HK-2 (cell line): Measurements from ENCODE around the gene ANXA3.
"Not testable (repeated sequence)": the region's sequence is repeated elsewhere in the genome, so short reads cannot be mapped to it uniquely, and the experiment has no call there.

Source experiments
- DNase-seq: peaks from one replicate; pipeline ENCODE4 v3.0.0-alpha.2; 2018; ENCODE audit not compliant: unreplicated experiment

ANXA3 gene, protein sequence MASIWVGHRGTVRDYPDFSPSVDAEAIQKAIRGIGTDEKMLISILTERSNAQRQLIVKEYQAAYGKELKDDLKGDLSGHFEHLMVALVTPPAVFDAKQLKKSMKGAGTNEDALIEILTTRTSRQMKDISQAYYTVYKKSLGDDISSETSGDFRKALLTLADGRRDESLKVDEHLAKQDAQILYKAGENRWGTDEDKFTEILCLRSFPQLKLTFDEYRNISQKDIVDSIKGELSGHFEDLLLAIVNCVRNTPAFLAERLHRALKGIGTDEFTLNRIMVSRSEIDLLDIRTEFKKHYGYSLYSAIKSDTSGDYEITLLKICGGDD

DNA sequence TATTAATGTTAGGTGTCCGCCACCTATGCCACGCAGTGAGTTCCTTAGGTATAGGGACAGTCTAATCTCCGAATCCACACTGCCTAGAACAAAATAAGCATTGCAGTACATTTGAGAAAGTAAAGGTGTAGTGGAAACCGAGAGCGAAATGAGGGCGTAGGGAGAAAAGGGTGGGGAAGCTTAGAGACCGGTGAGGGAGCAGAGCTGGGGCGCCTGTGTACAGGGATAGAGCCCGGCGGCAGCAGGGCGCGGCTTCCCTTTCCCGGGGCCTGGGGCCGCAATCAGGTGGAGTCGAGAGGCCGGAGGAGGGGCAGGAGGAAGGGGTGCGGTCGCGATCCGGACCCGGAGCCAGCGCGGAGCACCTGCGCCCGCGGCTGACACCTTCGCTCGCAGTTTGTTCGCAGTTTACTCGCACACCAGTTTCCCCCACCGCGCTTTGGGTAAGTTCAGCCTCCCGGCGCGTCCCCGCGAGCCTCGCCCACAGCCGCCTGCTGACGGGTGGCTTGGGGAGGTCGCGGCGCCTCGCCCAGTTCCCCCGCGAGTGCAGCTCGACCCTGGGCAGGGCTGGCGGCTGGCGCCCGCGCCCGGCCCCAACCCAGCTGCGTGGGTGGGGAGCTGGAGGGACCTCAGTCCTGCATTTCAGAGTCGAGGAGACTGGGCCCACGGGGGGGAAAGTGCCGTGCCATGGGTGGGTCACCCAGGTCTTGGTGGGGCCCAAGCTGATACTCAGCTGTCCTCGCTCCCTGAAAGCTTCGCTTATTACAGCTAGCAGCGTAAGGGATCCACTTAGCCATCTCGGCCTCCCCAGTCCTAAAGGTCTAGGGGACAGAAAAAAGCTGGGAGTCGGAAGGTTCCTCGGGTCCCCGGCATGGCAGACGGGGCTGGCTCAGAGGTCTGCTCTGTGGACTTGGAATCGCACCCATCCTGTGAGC is at the start of gene ANXA3:
ANXA3 (plus strand) TSS at position 351 of the 932 bp plus-strand sequence. CDS start 2,704 bp downstream, outside the sequence.
- peak; percentile 72 for DNase-seq

DNA sequence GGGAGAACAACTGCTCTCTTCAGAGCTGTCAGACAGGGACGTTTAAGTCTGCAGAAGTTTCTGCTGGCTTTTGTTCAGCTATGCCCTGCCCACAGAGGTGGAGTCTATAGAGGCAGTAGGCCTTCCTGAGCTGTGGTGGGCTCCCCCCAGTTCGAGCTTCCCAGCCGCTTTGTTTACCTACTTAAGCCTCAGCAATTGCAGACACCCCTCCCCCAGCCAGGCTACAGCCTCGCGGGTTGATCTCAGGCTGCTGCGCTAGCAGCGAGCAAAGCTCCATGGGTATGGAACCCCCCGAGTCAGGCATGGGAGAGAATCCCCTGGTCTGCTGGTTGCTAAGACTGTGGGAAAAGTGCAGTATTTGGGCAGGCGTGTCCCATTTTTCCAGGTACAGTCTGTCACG is 45.3 kb upstream of the ANXA3 start:
- not testable (repeated sequence) for DNase-seq

DNA sequence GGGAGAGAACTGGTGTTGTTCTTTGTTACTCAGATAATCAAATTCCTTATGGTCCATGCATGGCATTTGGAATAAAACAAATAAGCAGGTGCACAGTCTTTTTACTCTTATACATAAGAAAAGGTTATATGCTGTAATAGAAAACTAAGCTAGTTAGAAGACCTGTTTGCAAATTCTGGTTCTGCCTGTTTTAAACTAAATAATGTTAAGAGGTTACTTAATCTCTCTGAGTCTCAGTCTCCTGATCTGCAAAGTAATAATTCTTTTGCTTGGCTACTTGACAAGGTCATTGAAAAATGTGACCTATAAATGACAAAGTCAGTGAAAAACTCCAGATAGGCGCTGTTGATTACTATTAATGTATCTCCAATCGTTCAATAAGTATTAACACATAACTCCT is 42.5 kb upstream of the ANXA3 start:
- DNase-seq: no peak

DNA sequence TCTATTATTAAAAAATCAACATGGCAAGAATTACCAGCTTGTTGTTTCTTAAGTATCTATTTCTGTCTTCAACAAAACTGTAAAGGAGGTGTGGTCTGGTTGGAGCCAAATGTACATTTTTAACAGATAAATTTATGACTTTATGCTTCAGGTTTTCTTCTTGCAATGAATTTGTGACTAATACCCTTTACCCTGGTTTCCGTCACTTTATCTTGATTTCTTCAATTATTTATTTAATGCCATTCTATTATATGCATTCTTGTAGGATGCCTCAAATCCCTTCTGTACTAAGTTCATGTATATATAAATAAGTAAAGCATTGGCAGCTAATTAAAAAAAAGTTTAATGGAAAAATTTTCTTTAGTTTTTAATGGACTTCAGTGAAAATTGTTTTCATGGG is 41.5 kb upstream of the ANXA3 start:
- no peak for DNase-seq

DNA sequence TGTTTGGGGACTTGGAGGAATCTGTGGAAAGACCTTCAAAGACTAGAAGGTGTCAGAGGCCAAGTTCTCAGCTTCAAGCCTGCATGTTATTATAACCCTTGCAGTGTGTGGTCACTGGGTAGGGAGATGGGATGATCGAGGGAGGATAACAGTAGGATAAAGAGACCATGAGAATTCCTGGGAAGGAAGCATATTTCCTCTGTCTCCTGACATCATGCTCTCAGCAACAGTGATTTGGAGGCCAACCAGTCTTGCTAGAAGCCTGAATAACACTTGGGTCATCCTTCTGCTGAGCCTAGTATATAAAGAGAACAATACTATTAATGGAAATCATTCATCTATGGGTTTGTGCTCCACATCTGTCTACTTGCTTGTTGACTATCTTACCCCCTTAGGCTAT is 40.9 kb upstream of the ANXA3 start:
- DNase-seq: no peak

DNA sequence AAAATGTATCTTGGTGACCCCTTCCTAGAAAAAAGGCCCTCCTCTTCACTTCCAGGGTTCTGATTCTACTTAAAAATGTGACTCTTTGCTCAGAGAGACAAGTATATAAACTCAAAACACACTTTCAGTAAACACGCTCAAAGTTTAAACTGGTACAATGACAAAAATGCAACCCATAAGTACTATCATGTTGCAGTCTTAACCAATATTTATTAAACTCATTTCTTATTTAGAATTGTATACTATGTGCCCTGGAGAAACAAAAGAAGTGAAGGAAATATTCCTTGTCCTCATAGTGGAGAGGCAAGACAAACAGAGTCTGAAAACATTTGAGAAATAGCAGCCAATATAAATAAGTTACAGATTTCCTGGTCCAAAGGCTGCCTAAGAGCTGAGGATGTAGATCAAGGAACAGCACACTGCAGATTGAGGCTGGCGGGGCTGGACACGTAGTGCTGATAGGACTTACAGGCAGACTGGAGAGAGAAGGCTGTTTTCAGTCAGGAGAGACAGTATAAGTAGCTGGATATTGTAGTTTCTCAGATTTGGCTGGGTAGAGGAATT is 39.1 kb upstream of the ANXA3 start:
- DNase-seq: no peak

DNA sequence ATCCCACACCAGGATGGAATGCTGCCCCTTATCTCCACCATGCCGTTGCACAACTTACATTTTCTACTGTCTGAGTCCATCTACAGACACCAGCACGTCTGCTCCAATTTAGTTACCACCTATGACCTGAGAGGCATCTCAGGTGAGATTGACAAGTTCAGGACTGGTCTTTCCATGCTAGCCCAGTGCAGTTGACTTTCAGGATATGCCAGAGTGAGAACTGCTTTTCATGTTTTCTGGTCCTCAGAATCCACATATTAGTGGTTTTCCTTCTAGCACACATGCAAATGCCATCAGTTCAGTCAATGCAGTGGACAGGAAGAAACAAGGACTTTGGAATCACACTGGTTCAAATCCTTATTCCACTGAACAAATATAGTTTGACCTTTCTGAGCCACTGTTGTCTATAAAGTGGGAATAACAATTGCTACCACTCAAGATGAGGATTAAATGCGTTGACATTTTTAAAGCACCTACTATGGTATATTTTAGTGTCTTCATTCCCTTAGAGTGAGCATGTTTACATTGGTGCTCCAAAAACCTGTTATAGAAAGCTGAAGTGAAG is 38.1 kb upstream of the ANXA3 start:
- DNase-seq: no peak

DNA sequence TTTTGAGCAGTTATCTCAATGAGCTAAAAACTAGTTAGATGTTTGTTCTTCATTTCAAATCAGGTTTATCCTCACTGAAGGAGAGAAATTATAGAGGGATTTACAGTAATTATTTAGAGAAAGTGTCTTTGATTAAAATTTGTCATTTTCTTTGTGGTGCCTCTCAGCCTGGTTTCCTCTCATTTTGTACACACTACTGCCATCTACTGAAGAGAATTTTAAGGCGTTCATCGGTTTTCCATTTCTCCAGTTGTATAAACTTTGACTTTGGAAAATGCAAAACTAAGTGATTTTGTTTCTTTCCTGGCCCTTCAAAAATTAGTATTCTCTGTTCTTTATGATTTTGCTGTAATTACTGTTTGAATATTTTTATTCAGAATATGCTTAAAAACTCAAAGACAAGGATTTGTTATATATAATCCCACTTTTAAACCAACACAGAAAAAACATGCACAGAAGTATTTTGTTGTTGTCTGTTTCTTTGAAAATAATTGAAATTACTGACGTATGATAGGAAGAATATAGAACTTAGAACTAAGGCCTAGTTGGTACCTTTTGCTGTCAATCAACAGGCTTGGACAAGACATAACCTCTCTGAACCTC is 34.4 kb upstream of the ANXA3 start:
- no peak for DNase-seq

DNA sequence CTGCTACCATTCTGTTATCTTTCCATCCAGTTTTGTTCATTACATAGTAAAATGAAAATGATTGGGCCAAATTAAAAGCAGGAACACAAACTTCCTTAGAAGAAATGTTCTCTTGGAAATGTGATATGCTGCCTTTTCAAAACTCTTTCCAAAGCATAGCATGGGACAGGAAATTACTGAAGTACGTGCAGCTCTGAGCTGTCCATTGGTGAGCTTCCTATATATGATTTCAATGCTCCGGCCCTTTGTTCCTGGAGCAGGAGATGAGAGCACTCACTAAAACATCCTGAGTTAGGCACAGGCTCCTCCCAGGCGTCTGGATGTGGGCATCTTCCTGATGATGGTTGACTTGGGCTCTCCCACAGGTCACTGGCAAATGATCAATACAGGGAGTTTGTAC is 33.0 kb upstream of the ANXA3 start:
- no peak for DNase-seq

DNA sequence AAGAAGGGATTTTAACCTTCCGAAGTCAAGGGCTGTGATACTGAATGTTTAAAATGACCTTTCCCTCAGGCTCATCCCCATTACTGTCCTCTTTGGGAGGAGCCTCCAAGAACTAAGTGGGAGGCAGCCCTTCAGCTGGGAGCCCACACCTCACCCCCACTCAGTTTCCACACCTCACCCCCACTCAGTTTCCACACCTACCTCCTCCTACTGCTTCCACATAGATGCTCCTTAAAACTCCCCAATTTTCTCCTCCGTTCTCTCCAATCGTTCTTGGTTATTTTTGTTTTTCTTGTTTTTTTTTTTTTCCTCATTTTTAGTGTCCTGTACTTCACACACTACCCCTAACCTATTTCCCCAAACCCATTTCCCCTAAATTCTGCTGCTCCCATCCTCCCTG is 31.6 kb upstream of the ANXA3 start:
- DNase-seq: no peak

DNA sequence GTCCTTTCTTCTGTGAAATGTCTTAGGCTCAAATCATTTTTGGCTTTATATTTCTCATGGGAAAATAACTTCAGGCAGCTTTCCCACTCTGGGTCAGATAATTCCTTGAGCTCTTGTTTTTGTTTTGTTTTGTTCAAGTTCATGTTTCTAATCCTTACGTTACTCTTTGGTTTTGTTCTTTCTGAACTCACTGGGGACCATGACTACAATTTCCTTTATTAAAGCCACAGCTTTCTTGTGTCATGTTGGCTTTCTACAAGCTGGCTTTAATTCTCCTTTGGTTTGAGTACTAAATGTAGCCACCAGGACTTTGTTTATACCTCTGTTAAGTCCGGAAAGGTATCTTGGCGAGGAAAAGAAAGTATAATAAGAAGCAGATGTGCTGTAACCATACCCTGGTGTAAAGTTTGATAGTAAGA is 30.8 kb upstream of the ANXA3 start:
- no peak for DNase-seq

DNA sequence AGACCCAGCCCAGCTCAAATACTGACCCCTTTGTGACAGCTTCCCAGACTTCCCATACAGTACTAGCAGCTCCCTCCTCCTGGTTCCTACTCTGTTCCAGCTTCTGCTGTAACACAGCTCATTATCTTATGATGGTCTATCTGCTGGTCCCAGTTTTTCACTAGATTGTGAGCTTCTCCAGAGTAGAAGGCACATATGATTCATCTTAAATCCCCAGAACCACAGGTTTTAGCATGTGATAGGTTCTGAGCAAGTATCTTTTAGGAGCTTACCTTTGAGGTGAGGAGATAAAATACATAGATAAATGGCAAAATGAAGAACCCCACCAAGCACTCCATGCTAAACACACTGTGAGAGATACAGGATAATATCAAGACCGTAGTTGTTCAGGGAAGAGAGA is 27.6 kb upstream of the ANXA3 start:
- no peak for DNase-seq

DNA sequence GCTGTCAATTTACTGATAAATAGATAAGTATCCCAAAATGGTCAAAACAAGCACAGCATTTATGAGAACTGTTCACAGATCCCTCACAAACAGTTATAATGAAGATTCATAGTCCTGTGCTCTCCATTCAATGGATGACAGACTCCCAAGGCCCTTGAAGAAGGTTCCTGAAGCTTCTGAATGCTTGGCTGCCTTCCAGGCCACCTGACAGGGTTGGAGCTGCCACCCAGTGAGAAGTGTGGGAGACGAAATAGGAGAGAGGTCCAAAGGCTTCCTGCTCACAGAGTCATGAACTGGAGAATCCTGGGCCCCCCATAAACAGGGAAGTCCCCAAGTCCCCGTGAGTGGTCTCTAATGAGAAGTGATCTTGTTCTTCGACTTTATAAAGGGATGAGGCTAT is 26.0 kb upstream of the ANXA3 start:
- DNase-seq: no peak

DNA sequence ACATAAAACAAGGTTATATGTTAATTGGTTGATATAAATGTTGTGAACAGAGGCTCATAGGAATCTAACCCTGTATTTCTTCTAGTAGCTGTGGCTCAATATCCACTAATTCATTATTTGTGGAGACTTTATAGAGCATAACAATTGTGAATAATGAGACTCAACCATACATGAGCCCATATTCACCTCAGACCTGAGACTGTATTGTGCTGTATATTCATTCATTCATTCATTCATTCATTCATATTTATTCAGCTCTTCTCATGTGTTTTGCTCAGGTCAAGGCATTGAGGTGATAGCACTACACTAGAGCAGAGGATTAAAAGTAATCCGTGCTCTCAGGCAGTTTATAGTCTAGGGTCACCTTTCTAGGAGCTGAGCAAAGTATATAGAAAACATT is 24.5 kb upstream of the ANXA3 start:
- no peak for DNase-seq

DNA sequence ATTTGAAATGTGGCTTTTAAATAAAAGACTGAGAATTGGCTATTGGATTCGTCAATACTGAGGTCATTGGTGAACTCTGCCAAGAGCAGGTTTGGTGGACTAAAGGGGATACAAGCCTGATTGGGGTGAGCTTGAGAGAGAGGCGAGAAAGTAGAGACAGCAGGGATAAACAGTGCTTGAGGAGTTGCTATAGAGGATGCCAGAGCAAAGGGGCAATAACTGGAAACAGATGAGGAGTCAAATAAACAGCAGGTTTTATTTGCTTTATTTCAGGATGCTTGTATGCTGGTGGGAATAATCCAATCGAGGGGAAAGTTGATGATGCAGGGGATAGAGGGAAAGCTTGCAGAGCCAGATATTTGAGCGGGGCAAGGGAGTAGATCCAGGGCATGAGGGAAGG is 24.0 kb upstream of the ANXA3 start:
- DNase-seq: no peak

DNA sequence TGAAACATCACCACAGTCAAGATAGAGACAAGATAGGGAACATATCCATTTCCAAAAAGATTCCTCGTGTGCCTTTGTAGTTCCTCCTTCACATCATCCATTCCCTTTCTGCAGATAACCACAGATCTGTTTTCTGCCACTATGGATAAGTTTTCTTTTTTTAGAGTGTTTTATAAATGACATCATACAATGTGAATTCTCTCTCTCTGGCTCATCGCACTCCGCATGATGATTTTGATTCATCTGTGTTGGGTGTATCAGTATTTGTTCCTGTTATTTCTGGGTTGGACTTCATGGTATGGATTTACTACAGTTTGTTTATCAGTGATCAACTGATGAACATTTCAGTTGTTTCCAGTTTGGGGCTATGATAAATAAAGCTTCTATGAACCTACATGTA is 23.2 kb upstream of the ANXA3 start:
- DNase-seq: no peak

DNA sequence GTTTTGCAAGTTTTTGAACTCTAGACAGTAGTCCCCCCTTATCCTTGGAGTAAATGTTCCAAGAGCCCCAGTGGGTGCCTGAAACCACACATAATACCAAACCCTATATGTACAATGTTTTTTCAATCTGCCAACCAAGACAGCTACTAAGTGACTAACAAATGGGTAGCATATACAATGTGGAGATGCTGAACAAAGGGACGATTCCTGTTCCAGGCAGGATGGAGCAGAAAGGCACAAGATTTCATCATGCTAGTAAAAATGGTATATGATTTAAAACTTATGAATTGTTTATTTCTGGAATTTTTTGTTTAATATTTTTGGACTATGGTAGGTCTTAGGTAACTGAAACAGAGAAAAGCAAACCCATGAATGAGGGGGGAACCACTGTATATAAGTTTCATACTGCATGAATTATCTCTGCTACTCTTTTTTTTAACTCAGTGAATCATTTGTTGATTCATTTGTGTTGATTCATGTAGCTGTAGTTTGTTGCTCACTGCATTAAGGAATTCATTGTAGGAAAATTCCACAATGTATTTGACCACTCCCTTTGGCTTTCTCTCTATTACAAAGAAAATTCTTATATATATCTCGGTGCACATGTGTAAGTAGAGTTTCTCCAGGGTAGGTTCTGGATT is 21.9 kb upstream of the ANXA3 start:
- no peak for DNase-seq

DNA sequence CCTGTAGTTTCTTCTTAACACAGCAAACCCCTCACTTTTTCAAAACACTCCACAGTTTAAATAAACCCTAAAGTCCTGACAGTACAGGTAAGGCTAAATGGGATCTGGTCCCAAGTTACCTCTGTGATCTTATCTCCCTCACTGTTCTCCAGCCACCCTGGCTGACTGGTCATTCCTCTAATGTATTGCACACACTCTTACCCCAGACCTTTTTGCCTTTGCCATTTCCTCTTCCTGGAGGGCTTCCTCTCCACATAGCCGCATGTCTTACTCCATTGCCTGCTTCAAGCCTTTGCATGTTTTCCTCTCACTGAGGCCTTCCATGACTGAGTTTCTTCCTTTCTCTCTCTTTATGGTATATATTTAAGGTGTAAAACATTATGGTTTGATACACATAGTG is 19.5 kb upstream of the ANXA3 start:
- DNase-seq: no peak

DNA sequence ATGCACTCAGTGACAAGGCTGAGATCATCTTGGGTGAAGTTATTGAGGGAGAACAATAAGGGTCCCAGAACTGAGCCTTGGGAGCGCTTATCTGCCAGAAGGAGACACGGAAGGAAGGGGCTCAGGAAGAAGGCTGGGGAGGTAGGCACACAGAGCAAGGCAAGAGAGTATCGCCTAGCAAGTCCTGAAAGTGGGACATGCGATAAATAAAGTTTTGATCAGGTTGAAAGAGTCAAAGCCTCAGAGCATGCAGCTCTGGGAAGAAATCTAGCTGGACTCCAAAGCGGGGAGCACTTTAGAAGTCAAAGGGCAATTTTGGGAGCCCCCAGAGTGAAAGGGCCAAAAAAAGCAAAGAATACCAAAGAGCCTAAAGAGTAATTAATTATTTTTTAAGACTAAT is 17.7 kb upstream of the ANXA3 start:
- no peak for DNase-seq

DNA sequence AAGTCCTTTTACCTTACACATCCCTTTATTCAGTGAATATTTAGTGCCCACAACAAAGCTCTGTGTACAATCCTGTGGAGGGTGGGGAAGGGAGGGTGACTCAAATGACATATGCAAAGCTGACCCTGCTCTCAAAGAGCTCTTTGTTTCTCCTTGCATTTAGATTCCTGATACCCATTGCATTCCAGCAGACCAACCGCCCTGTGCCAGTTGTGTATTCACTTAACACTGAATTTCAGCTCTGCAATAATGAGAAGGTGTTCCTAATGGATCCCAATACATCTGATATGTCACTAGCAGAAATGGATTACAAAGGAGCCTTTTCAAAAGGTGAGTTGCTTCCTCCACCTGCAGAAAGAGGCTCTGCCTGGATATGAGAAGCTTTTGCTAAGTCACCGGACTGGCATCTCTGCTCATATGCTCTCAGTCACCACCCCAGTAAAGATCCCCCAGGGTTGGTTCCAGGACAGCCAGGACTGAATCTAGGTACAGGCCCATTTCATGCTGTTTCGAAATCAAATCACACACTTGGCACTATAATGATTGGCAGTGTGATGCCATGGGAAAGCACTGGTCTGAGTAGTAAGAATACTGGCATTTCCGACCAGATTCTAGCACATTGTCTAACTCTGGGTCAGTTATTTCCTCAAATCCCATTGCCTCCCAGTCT is 17.1 kb upstream of the ANXA3 start:
- no peak for DNase-seq

DNA sequence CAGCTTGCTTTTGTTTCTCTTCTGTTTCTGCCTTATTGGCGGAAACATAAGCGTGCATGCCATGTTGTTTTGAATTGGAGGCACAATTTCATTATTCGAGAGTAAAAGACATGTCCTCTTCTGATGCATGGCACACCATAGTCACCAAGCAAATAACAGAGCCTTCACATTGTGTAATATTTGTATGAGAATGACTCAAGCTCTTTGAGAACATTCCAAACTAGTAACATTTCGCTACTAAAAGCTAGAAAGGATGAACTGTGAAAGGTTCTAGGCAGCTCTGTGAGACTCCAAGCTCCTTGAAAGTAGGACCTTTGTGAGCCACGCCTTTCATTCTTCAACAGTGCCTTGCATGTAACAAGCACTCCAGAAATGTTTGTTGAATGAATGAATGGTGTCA is 9.2 kb upstream of the ANXA3 start:
- no peak for DNase-seq
